ENCODE results near the gene NUP214. TPM values are rescaled to one million over a fixed set of nuclear protein-coding genes. Genes with fewer than 3 reads are reported as not detected.

NUP214 gene
- total RNA-seq, 2 donors from 2014 or later: 44.3 to 55.0 TPM

DNA sequence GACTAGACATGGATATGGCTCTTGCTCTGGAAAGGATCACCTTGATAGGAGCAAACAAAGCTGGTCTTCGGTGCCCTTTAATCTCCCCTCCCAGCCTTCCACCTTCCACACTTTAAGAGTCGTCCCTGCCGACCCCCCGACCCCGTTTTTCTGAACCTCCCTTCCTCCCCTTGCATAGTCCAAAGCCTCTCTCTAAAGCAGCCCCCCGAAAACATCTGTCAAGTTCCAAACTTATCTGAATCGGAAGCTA, 423 bp upstream of the NUP214 start:
- ATAC-seq (ENCODE audit: insufficient number of reproducible peaks, low FRiP score, low read depth): peak; percentile 22

GRCh38 chr9:131126059-131126426, 657 bp downstream of the NUP214 start:
- Histone ChIP-seq H3K27me3 (replicated peaks; ENCODE audit: insufficient read depth) (no peaks in the 10 kb centered on the region), H3K9me3 (no peaks in the 10 kb centered on the region), H3K4me3 (peak overlapping the region; percentile 98), H3K27ac (peak overlapping the region; percentile 84 to 87), H3K4me1 (ENCODE audit: control insufficient read depth in 1 of 2, low read depth in 2 of 2) (peaks cover 17% of the 10 kb centered on the region in 2 donors), H3K36me3 (peaks cover 32% of the 10 kb centered on the region)
- no peak for DNase-seq (ENCODE audit: low spot score)
- TF ChIP-seq, protein P1, sequence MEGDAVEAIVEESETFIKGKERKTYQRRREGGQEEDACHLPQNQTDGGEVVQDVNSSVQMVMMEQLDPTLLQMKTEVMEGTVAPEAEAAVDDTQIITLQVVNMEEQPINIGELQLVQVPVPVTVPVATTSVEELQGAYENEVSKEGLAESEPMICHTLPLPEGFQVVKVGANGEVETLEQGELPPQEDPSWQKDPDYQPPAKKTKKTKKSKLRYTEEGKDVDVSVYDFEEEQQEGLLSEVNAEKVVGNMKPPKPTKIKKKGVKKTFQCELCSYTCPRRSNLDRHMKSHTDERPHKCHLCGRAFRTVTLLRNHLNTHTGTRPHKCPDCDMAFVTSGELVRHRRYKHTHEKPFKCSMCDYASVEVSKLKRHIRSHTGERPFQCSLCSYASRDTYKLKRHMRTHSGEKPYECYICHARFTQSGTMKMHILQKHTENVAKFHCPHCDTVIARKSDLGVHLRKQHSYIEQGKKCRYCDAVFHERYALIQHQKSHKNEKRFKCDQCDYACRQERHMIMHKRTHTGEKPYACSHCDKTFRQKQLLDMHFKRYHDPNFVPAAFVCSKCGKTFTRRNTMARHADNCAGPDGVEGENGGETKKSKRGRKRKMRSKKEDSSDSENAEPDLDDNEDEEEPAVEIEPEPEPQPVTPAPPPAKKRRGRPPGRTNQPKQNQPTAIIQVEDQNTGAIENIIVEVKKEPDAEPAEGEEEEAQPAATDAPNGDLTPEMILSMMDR (IDR thresholded peaks at IDR 0.05): no peak
- no peak for ATAC-seq (ENCODE audit: insufficient number of reproducible peaks, low FRiP score, low read depth)

More for the DNA sequence above, 423 bp upstream of the NUP214 start:
- peaks cover 24% of the 10 kb centered on the region for H3K36me3 ChIP-seq
- peak overlapping the region; percentile 84 to 87 for H3K27ac ChIP-seq
- TF ChIP-seq, protein P1 (IDR thresholded peaks at IDR 0.05): no peak
- H3K4me3 ChIP-seq: peak overlapping the region; percentile 98
- H3K27me3 ChIP-seq (replicated peaks; ENCODE audit: insufficient read depth): no peaks in the 10 kb centered on the region
- no peak for DNase-seq (ENCODE audit: low spot score)
- peaks cover 17% of the 10 kb centered on the region in 2 donors for H3K4me1 ChIP-seq (ENCODE audit: control insufficient read depth in 1 of 2, low read depth in 2 of 2)
- no peaks in the 10 kb centered on the region for H3K9me3 ChIP-seq

DNA sequence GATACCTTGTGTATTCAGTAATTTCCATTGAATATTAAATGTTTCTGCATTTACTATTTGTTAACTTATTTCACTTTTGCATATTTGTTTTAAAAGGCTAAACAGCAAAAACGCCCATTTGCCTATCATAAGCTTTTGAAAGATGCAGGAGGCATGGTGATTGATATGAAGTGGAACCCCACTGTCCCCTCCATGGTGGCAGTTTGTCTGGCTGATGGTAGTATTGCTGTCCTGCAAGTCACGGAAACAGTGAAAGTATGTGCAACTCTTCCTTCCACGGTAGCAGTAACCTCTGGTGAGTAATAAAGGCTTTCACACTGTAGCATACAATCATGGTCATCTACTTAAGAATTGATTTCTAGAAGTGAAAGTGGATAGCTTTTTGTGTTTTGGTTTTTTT, 3.8 kb downstream of the NUP214 start:
- Histone ChIP-seq H3K27me3 (replicated peaks; ENCODE audit: insufficient read depth) (no peaks in the 10 kb centered on the region), H3K27ac (no peak overlapping the region), H3K9me3 (no peaks in the 10 kb centered on the region), H3K4me1 (ENCODE audit: control insufficient read depth in 1 of 2, low read depth in 2 of 2) (peaks cover 17% of the 10 kb centered on the region in 2 donors), H3K4me3 (no peak overlapping the region), H3K36me3 (peaks cover 62% of the 10 kb centered on the region)
- DNase-seq (ENCODE audit: low spot score): no peak
- TF ChIP-seq, protein P1 (IDR thresholded peaks at IDR 0.05): no peak
- no peak for ATAC-seq (ENCODE audit: insufficient number of reproducible peaks, low FRiP score, low read depth)

DNA sequence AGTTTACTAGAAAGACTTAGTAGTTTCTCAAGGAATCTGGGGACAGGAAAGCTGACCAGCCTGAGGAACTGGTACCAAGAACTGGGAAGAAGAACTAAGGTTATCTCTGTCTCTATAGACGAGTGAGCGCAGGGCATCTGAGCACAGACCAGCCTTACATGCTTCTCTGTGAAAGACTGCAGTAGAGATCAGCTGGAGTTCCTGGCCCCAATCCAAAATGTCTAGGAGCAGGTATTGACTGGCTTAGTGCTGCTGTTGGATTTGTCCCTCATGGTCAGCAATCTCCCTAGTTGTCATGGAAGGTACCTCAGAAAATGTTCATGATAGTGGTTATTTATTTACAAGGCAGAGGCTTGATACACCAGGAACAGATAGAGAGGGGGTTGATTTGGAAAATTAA, 13.3 kb downstream of the NUP214 start:
- Histone ChIP-seq H3K4me1 (ENCODE audit: control insufficient read depth in 1 of 2, low read depth in 2 of 2) (no peaks in the 10 kb centered on the region), H3K36me3 (peaks cover 72% of the 10 kb centered on the region), H3K9me3 (no peaks in the 10 kb centered on the region), H3K27ac (no peak overlapping the region), H3K4me3 (no peak overlapping the region), H3K27me3 (replicated peaks; ENCODE audit: insufficient read depth) (no peaks in the 10 kb centered on the region)
- no peak for ATAC-seq (ENCODE audit: insufficient number of reproducible peaks, low FRiP score, low read depth)
- TF ChIP-seq, protein P1 (IDR thresholded peaks at IDR 0.05): no peak
- DNase-seq (ENCODE audit: low spot score): no peak

- no peaks in the 10 kb centered on the region for H3K27me3 ChIP-seq (replicated peaks; ENCODE audit: insufficient read depth)
- no peaks in the 10 kb centered on the region for H3K9me3 ChIP-seq
- TF ChIP-seq, protein P1 (IDR thresholded peaks at IDR 0.05): no peak
- H3K36me3 ChIP-seq: peaks cover 70% of the 10 kb centered on the region
- H3K4me3 ChIP-seq: no peak overlapping the region
- no peaks in the 10 kb centered on the region for H3K4me1 ChIP-seq (ENCODE audit: control insufficient read depth in 1 of 2, low read depth in 2 of 2)
- no peak for ATAC-seq (ENCODE audit: insufficient number of reproducible peaks, low FRiP score, low read depth)
- H3K27ac ChIP-seq: no peak overlapping the region
- DNase-seq (ENCODE audit: low spot score): no peak
Observed at GRCh38 chr9:131140112-131140511, 14.7 kb downstream of the NUP214 start.

Measured in thoracic aorta (tissue), 2 donors.